ENCODE measurements around the gene CRISP2.

CRISP2 gene

DNA sequence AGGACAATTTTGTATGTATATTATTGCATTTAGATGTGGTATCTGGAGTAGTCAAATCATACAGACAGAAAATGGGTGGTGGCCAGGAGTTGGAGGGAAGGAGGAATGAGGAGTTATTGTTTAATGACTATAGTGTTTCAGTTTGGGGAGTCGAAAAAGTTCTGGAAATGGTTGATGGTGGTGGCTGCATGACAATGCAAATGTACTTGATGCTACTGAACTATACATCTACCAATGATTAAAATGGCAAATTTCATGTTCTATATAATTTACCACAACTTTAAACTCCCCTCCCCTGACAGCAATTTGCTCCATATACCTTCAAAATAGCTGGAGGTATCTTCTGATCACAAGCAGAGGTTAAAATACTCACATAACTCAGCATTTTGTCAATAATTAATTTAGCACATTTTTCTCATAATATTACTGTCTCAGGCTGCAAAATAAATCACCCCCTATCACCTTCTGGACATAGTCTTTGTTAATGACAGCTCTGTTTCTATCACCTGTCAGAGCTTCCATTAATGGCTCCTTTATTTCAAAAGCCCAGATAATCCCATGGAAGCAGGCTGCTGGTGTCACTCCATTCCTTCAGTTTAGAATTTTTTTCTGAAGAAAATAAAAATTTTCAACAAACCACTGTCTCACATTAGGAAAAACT, 51.0 kb downstream of the CRISP2 start:
- no peak for DNase-seq (ENCODE audit: low read depth in 2 of 2)

GRCh38 chr6:49653942-49654341, 59.4 kb downstream of the CRISP2 start:
- no peak for DNase-seq (ENCODE audit: low read depth in 2 of 2)

GRCh38 chr6:49653438-49653837, 59.9 kb downstream of the CRISP2 start:
- no peak for DNase-seq (ENCODE audit: low read depth in 2 of 2)

DNA sequence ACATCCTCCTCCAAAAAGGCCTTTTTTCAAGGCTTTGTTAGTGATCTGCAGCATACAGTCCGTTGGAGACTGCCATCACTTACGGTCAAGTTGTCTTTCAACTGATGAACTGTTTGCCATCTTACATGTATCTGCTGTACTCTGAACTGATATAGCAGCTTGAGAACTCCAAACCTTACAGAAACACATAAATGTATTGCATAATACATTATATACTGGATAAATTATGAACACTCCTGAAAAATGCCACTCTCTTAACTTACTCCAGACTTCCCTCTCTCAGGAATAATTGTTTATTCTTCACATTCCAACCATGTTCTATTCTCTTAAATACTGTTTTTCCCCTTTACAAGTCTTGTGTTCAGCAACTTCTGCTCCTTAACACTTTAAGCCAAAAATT, 62.1 kb downstream of the CRISP2 start:
- no peak for DNase-seq (ENCODE audit: low read depth in 2 of 2)

- no peak for DNase-seq (ENCODE audit: low read depth in 2 of 2)
These were observed 63.4 kb downstream of the CRISP2 start for GRCh38 chr6:49649988-49650387.

DNA sequence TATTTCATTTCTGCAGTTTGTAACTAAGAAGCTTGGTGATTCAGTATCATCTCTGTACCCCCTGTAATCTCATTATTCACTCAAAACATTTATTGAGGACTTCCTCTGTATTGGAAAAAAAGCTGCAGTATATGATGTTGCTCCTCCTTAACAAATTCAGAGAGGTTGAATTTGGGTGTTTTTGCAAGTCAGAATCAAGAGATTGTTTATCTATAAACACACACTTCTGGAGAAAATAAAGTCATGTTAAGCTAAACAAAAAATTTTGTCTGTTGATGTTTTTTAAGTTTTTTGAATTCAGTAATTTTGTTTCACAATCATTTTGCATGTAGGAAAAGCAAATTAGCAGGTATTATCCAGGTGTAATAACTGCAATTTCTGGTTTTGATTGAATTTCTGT, 65.3 kb downstream of the CRISP2 start:
- no peak for DNase-seq (ENCODE audit: low read depth in 2 of 2)

- DNase-seq (ENCODE audit: low read depth in 2 of 2), result no peak
These were observed 65.9 kb downstream of the CRISP2 start for GRCh38 chr6:49647476-49647875.

DNA sequence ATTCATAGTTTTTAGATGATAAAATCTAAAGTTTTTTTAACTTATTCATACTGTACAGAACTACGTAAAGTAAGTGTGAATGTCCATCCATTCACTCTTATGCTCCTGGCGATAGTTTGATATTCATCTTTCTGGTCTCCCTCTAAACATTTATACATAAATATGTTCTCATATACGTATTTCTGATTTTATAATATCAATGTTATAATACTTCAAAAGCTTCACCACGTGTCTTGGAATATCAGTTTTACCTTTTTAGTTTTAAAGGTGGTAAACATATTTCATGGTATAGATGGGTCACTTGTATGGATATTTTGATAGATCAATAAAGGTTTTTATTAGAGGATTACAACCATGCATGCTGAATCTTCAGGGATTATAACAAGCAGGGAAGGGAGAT, 66.4 kb downstream of the CRISP2 start:
- DNase-seq (ENCODE audit: low read depth in 2 of 2), result no peak

DNA sequence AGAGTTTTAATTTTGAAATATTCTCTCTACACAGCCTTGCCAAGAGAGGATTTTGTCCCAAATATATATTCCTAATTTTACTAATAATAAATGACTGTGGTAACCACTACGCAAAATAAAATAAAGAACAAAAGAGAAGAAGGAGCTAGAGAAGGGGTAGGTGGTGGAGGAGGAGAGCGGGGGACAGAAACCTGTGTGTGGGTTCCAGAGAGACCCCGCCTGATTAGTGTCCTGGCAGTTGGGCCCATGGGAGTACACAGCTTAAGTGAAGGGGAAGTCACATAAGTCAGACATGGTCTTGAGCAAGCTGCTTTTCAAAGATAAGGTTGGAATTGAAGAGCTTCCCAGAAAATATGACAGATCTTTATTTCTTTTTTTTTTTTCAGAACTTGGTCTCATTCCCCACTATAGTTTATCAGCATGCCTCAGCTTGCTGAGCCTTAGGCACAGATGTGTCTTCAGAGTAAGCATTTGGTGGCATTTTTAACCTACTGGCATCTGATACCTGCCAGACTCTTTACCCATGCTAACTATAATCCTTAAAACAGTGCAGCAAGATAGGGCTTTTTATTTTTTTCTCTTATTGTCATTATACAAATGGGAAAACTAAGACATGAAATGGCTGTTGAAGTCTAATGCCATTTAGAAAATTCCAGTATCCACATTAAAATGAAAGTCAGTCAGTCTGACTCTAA, 67.1 kb downstream of the CRISP2 start:
- DNase-seq (ENCODE audit: low read depth in 2 of 2), result no peak

- DNase-seq (ENCODE audit: low read depth in 2 of 2), result no peak
These were observed 68.2 kb downstream of the CRISP2 start for GRCh38 chr6:49645139-49645538.
